Testis (tissue), 2 donors: ENCODE results near the gene TMEM208.

Source experiments
- CTCF ChIP-seq, 3 experiments: fragments of 450-650 bp in 2 of 3; fragments of 200-600 bp in 1 of 3; sonication (generic) in 1 of 3; IDR thresholded peaks; one replicate each; pipeline ENCODE4 v1.5.1; 2016 to 2019; ENCODE audit warnings: antibody characterized with exemption in 3 of 3, mild to moderate bottlenecking in 2 of 3, moderate library complexity in 1 of 3
- POLR2A ChIP-seq: fragments of 450-650 bp; IDR thresholded peaks from one replicate; pipeline ENCODE4 v1.6.1; 2017; ENCODE audit warnings: antibody characterized with exemption, mild to moderate bottlenecking, moderate library complexity

GRCh38 chr16:67229906-67230808 lies 3.2 kb downstream of the TMEM208 start:
- TF ChIP-seq CTCF (IDR thresholded peaks at IDR 0.05) (no peak), POLR2A (no peak)
